Gastrocnemius medialis (tissue), 4 donors: ENCODE data around the gene NFS1. TPM values are rescaled to one million over a fixed set of nuclear protein-coding genes. Genes with fewer than 3 reads are reported as not detected.

Experiments used
- ATAC-seq, 2 donors: fragments of 150-250 bp; one replicate each; pipeline ENCODE4 v1.9.1; 2016
- DNase-seq, 2 donors: peaks; one replicate each; pipeline ENCODE4 v3.0.0-alpha.2; 2019
- H3K27ac ChIP-seq, 4 donors: fragments of 200-600 bp; sonication (generic); 1 replicate in 1 of 4; 2 replicates in 3 of 4; pipeline ENCODE4 v1.5.1; 2016 to 2018; ENCODE audit warnings: mild to moderate bottlenecking in 2 of 4, moderate library complexity in 1 of 4
- H3K27me3 ChIP-seq, 3 donors: fragments of 200-600 bp; sonication (generic) in 2 of 3; 1 replicate in 1 of 3; 2 replicates in 2 of 3; pipeline versions ENCODE4 v1.5.1 to v1.6.0; 2016 to 2019; ENCODE audit warnings: mild to moderate bottlenecking in 1 of 3, moderate library complexity in 1 of 3
- H3K36me3 ChIP-seq, 2 donors: fragments of 200-600 bp; sonication (generic) in 1 of 2; one replicate each; pipeline ENCODE4 v1.5.1; 2017 to 2018
- H3K4me1 ChIP-seq, 2 donors: fragments of 200-600 bp; sonication (generic) in 1 of 2; one replicate each; pipeline ENCODE4 v1.5.1; 2016 to 2017; ENCODE audit warnings: mild to moderate bottlenecking in 2 of 2
- H3K4me3 ChIP-seq, 4 donors: fragments of 200-600 bp; sonication (generic) in 3 of 4; 1 replicate in 1 of 4; 2 replicates in 3 of 4; pipeline ENCODE4 v1.5.1; 2016 to 2019; ENCODE audit warnings: mild to moderate bottlenecking in 2 of 4
- H3K9me3 ChIP-seq, 3 donors: fragments of 200-600 bp; sonication (generic) in 2 of 3; 1 replicate in 1 of 3; 2 replicates in 2 of 3; pipeline ENCODE4 v1.5.1; 2016 to 2019
- CTCF ChIP-seq, 5 experiments: fragments of 450-650 bp in 3 of 5; fragments of 200-600 bp in 2 of 5; sonication (generic) in 2 of 5; IDR thresholded peaks in 4 of 5; conservative IDR thresholded peaks in 1 of 5; 1 replicate in 4 of 5; 2 replicates in 1 of 5; pipeline ENCODE4 v1.5.1; 2016 to 2019; ENCODE audit warnings: antibody characterized with exemption in 5 of 5, mild to moderate bottlenecking in 3 of 5, moderate library complexity in 3 of 5
- POLR2A ChIP-seq, 2 donors: fragments of 450-650 bp; IDR thresholded peaks; one replicate each; pipeline ENCODE4 v1.6.1; 2017; ENCODE audit warnings: antibody characterized with exemption in 2 of 2, mild to moderate bottlenecking in 2 of 2, moderate library complexity in 2 of 2
- in situ Hi-C, 4 donors: fragments of 200-750 bp; cut with MboI; loops; one replicate each; pipeline versions ENCODE4 v1.15.0 to v1.8.0; 2017; ENCODE audit warnings: low sequenced_read_pairs in 4 of 4
- intact Hi-C: fragments of 100-400 bp; cut with DNase I; formaldehyde crosslinking; loops from one replicate; pipeline ENCODE4 v1.15.1; 2023; ENCODE audit warnings: low total_unique reads
- total RNA-seq, 4 donors: library from RNA; depleted of rRNA; stranded (reverse); fragments of >200 nt; gene quantifications; one replicate each; pipeline versions ENCODE4 v1.1.0 to v1.2.3, GENCODE V29; 2016

Gene NFS1
- total RNA-seq, 4 donors from 2014 or later = 31.5 to 85.8 (median 37.2) TPM

GRCh38 chr20:35702051-35702823 is 3.1 kb upstream of the NFS1 start:
- DNase-seq (no peak), ATAC-seq (no peak)
- H3K4me3 ChIP-seq = no peak overlapping the region
- H3K36me3 ChIP-seq = peaks cover 0 to 55% of the 10 kb centered on the region in 2 donors
- TF ChIP-seq POLR2A (IDR thresholded peaks at IDR 0.05) (no peak), CTCF (IDR thresholded peaks at IDR 0.05 in 4 of 5, conservative IDR thresholded peaks at IDR 0.05 in 1 of 5) (no peak)
- intact Hi-C loops = no loop called here
- H3K27me3 ChIP-seq = no peaks in the 10 kb centered on the region
- no peaks in the 10 kb centered on the region for H3K9me3 ChIP-seq
- peak overlapping the region; percentile 9 to 97 (median 64) for H3K27ac ChIP-seq
- H3K4me1 ChIP-seq = peaks cover 28 to 46% of the 10 kb centered on the region in 2 donors
- in situ Hi-C loops = loop anchor here in 1 of 4 donors (25.0 kb wide), 1 partner anchor 185 kb away; no protein-coding TSS in a partner anchor

- no peak for TF ChIP-seq CTCF (IDR thresholded peaks at IDR 0.05 in 4 of 5, conservative IDR thresholded peaks at IDR 0.05 in 1 of 5)
- TF ChIP-seq POLR2A (IDR thresholded peaks at IDR 0.05) = no peak
- intact Hi-C loops (loop anchor here (2.0 kb wide), 1 partner anchor 254 kb away; the partner anchor contains the start of gene SCAND1), in situ Hi-C loops (loop anchor here in 1 of 4 donors (25.0 kb wide), 1 partner anchor 187 kb away; no protein-coding TSS in a partner anchor)
- H3K36me3 ChIP-seq = peaks cover 0 to 50% of the 10 kb centered on the region in 2 donors
- H3K9me3 ChIP-seq = no peaks in the 10 kb centered on the region
- ATAC-seq (peak in 1 of 2 donors; percentile 7), DNase-seq (no peak)
- H3K4me1 ChIP-seq = peaks cover 28 to 46% of the 10 kb centered on the region in 2 donors
- H3K27ac ChIP-seq = peak overlapping the region; percentile 88 to 97 (median 96)
- no peaks in the 10 kb centered on the region for H3K27me3 ChIP-seq
- H3K4me3 ChIP-seq = peak overlapping the region in 3 of 4 donors; percentile 85 to 95 (median 94)
Measured at GRCh38 chr20:35700625-35701148, 1.5 kb upstream of the NFS1 start.

GRCh38 chr20:35699957-35700624 is 939 bp upstream of the NFS1 start:
- no peak for ATAC-seq
- H3K36me3 ChIP-seq = peaks cover 0 to 50% of the 10 kb centered on the region in 2 donors
- TF ChIP-seq CTCF (IDR thresholded peaks at IDR 0.05 in 4 of 5, conservative IDR thresholded peaks at IDR 0.05 in 1 of 5) (no peak), POLR2A (IDR thresholded peaks at IDR 0.05) (no peak)
- intact Hi-C loops = loop anchor here (1.0 to 2.0 kb wide), 3 partner anchors 35 to 255 kb away; partner anchors contain the start of gene SCAND1
- H3K9me3 ChIP-seq = no peaks in the 10 kb centered on the region
- H3K4me1 ChIP-seq = peaks cover 28 to 46% of the 10 kb centered on the region in 2 donors
- H3K27me3 ChIP-seq = no peaks in the 10 kb centered on the region
- in situ Hi-C loops = loop anchor here in 1 of 4 donors (25.0 kb wide), 1 partner anchor 187 kb away; no protein-coding TSS in a partner anchor
- H3K4me3 ChIP-seq = peak overlapping the region; percentile 85 to 95 (median 92)
- H3K27ac ChIP-seq = peak overlapping the region; percentile 88 to 97 (median 96)
- no peak for DNase-seq

- DNase-seq = peak in 1 of 2 donors; percentile 36
- H3K4me1 ChIP-seq = peaks cover 28 to 39% of the 10 kb centered on the region in 2 donors
- H3K4me3 ChIP-seq = peak overlapping the region; percentile 85 to 95 (median 92)
- H3K9me3 ChIP-seq = no peaks in the 10 kb centered on the region
- peaks cover 0 to 50% of the 10 kb centered on the region in 2 donors for H3K36me3 ChIP-seq
- ATAC-seq = peak; percentile 43 to 44
- H3K27ac ChIP-seq = peak overlapping the region; percentile 88 to 97 (median 96)
- intact Hi-C loops = loop anchor here (1.0 kb wide), 3 partner anchors 33 to 186 kb away; no protein-coding TSS in a partner anchor
- no peaks in the 10 kb centered on the region for H3K27me3 ChIP-seq
- in situ Hi-C loops = no loop called here
- TF ChIP-seq POLR2A (IDR thresholded peaks at IDR 0.05) = no peak
- no peak for TF ChIP-seq CTCF (IDR thresholded peaks at IDR 0.05 in 4 of 5, conservative IDR thresholded peaks at IDR 0.05 in 1 of 5)
Measured at GRCh38 chr20:35698298-35699126, 640 bp downstream of the NFS1 start.
